Measurements from ENCODE around the gene STK38. TPM values are rescaled to one million over a fixed set of nuclear protein-coding genes. Genes with fewer than 3 reads are reported as not detected.

STK38 gene
- total and polyA plus RNA-seq, 2 donors (not counting 1 experiment from before 2014, with no cell fraction given), result 26.9 to 42.6 TPM

GRCh38 chr6:36491378-36491965, 55.8 kb downstream of the STK38 start:
- Histone ChIP-seq H3K4me3 (replicated peaks in 1 of 4; ENCODE audit: control extremely low read depth in 1 of 4, insufficient read depth in 1 of 4, low read depth in 3 of 4, low read length in 4 of 4) (no peak overlapping the region), H3K79me2 (ENCODE audit: control insufficient read depth, insufficient read depth, low read length) (no peaks in the 10 kb centered on the region), H4K20me1 (ENCODE audit: control insufficient read depth, extremely low read depth, insufficient read depth, low read length) (no peaks in the 10 kb centered on the region), H3K27ac (ENCODE audit: insufficient read depth, low read length) (no peak overlapping the region), H3K9me3 (ENCODE audit: control insufficient read depth, insufficient read depth, low read depth, low read length) (no peaks in the 10 kb centered on the region), H3K4me1 (ENCODE audit: control insufficient read depth, extremely low read depth, insufficient read depth, low read length) (no peaks in the 10 kb centered on the region), H2AFZ (ENCODE audit: low read length) (no peak overlapping the region), H3K27me3 (ENCODE audit: control insufficient read depth, insufficient read depth, low read length) (no peaks in the 10 kb centered on the region), H3K36me3 (ENCODE audit: control insufficient read depth, insufficient read depth, low read length) (peaks cover 11% of the 10 kb centered on the region), H3K9ac (ENCODE audit: insufficient read depth, low read length) (no peak overlapping the region), H3K4me2 (ENCODE audit: extremely low read depth, insufficient read depth, low read length) (no peak overlapping the region)
- peak in 1 of 2 donors; percentile 37 for DNase-seq (ENCODE audit: low read depth in 2 of 2)
- no peak for TF ChIP-seq EZH2 (IDR thresholded peaks at IDR 0.05; ENCODE audit: low read length, missing control alignments)
- TF ChIP-seq CTCF (conservative IDR thresholded peaks at IDR 0.05 in 1 of 2, IDR thresholded peaks at IDR 0.05 in 1 of 2; ENCODE audit: low read depth in 1 of 2, low read length in 2 of 2), result no peak

DNA sequence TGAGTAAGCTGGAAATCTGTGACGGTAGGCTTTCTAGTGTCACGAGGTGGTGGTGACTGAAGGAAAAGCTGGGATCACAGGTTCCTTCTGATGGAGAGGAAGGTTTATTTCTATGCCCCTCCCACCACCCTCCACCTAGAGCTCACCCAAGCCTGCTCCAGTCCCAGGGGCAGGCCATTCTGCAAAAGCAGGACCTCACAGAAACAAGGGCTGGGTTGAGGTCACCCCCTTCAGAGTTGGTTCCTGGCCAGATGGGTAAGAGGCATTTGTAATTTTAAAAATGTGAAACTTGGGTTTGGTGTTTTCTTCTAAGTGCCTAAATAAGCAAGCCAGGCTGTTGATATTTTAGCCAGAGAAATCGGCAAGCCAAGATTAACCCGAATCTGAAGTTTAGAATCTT, 57.9 kb downstream of the STK38 start:
- peaks cover 4% of the 10 kb centered on the region for H3K36me3 ChIP-seq (ENCODE audit: control insufficient read depth, insufficient read depth, low read length)
- TF ChIP-seq CTCF (conservative IDR thresholded peaks at IDR 0.05 in 1 of 2, IDR thresholded peaks at IDR 0.05 in 1 of 2; ENCODE audit: low read depth in 1 of 2, low read length in 2 of 2) (no peak), EZH2 (IDR thresholded peaks at IDR 0.05; ENCODE audit: low read length, missing control alignments) (no peak)
- no peak for DNase-seq (ENCODE audit: low read depth in 2 of 2)
- no peak overlapping the region for H3K4me2 ChIP-seq (ENCODE audit: extremely low read depth, insufficient read depth, low read length)
- H4K20me1 ChIP-seq (ENCODE audit: control insufficient read depth, extremely low read depth, insufficient read depth, low read length), result no peaks in the 10 kb centered on the region
- no peaks in the 10 kb centered on the region for H3K79me2 ChIP-seq (ENCODE audit: control insufficient read depth, insufficient read depth, low read length)
- no peaks in the 10 kb centered on the region for H3K4me1 ChIP-seq (ENCODE audit: control insufficient read depth, extremely low read depth, insufficient read depth, low read length)
- H2AFZ ChIP-seq (ENCODE audit: low read length), result no peak overlapping the region
- no peaks in the 10 kb centered on the region for H3K9me3 ChIP-seq (ENCODE audit: control insufficient read depth, insufficient read depth, low read depth, low read length)
- H3K4me3 ChIP-seq (replicated peaks in 1 of 4; ENCODE audit: control extremely low read depth in 1 of 4, insufficient read depth in 1 of 4, low read depth in 3 of 4, low read length in 4 of 4), result no peak overlapping the region
- no peak overlapping the region for H3K9ac ChIP-seq (ENCODE audit: insufficient read depth, low read length)
- no peaks in the 10 kb centered on the region for H3K27me3 ChIP-seq (ENCODE audit: control insufficient read depth, insufficient read depth, low read length)
- no peak overlapping the region for H3K27ac ChIP-seq (ENCODE audit: insufficient read depth, low read length)

- H2AFZ ChIP-seq (ENCODE audit: low read length), result no peak overlapping the region
- no peak overlapping the region for H3K4me2 ChIP-seq (ENCODE audit: extremely low read depth, insufficient read depth, low read length)
- no peak overlapping the region for H3K4me3 ChIP-seq (replicated peaks in 1 of 4; ENCODE audit: control extremely low read depth in 1 of 4, insufficient read depth in 1 of 4, low read depth in 3 of 4, low read length in 4 of 4)
- no peaks in the 10 kb centered on the region for H3K79me2 ChIP-seq (ENCODE audit: control insufficient read depth, insufficient read depth, low read length)
- H3K27me3 ChIP-seq (ENCODE audit: control insufficient read depth, insufficient read depth, low read length), result no peaks in the 10 kb centered on the region
- TF ChIP-seq CTCF (conservative IDR thresholded peaks at IDR 0.05 in 1 of 2, IDR thresholded peaks at IDR 0.05 in 1 of 2; ENCODE audit: low read depth in 1 of 2, low read length in 2 of 2) (no peak), EZH2 (IDR thresholded peaks at IDR 0.05; ENCODE audit: low read length, missing control alignments) (no peak)
- H4K20me1 ChIP-seq (ENCODE audit: control insufficient read depth, extremely low read depth, insufficient read depth, low read length), result no peaks in the 10 kb centered on the region
- H3K36me3 ChIP-seq (ENCODE audit: control insufficient read depth, insufficient read depth, low read length), result peaks cover 4% of the 10 kb centered on the region
- no peaks in the 10 kb centered on the region for H3K4me1 ChIP-seq (ENCODE audit: control insufficient read depth, extremely low read depth, insufficient read depth, low read length)
- H3K27ac ChIP-seq (ENCODE audit: insufficient read depth, low read length), result no peak overlapping the region
- no peak overlapping the region for H3K9ac ChIP-seq (ENCODE audit: insufficient read depth, low read length)
- no peaks in the 10 kb centered on the region for H3K9me3 ChIP-seq (ENCODE audit: control insufficient read depth, insufficient read depth, low read depth, low read length)
- no peak for DNase-seq (ENCODE audit: low read depth in 2 of 2)
These were observed 59.1 kb downstream of the STK38 start for GRCh38 chr6:36488221-36488620.
